IMR-90 (cell line): ENCODE results near the gene SYCN.

Source experiments
- CHD1 ChIP-seq: IDR thresholded peaks from 2 replicates; pipeline ENCODE4 v1.6.1; 2012; ENCODE audit warnings: low read depth, low read length, improper control_type of control experiment
- CTCF ChIP-seq: conservative IDR thresholded peaks from 2 replicates; pipeline ENCODE4 v1.5.1; 2012; ENCODE audit warnings: mild to moderate bottlenecking, low read depth, low read length, improper control_type of control experiment
- ELK1 ChIP-seq: fragments of 150-350 bp; IDR thresholded peaks from 2 replicates; pipeline ENCODE4 v1.6.1; 2016; ENCODE audit warnings: low read depth, mild to moderate bottlenecking, low read length, moderate library complexity, borderline replicate concordance
- FOS ChIP-seq: fragments of 150-350 bp; IDR thresholded peaks from 2 replicates; pipeline ENCODE4 v1.6.1; 2016; ENCODE audit warnings: low read depth, low read length
- MAFK ChIP-seq: IDR thresholded peaks from 2 replicates; pipeline ENCODE4 v1.6.1; 2012; ENCODE audit warnings: low read depth, low read length, improper control_type of control experiment
- MAZ ChIP-seq: IDR thresholded peaks from 2 replicates; pipeline ENCODE4 v1.6.1; 2012; ENCODE audit warnings: low read depth, mild to moderate bottlenecking, low read length, improper control_type of control experiment, moderate library complexity, borderline replicate concordance
- MXI1 ChIP-seq: IDR thresholded peaks from 2 replicates; pipeline ENCODE4 v1.6.1; 2012; ENCODE audit warnings: low read depth, mild to moderate bottlenecking, low read length, moderate library complexity, borderline replicate concordance
- NFE2L2 ChIP-seq: fragments of 150-350 bp; IDR thresholded peaks from 2 replicates; pipeline ENCODE4 v1.6.1; 2016; ENCODE audit warnings: low read depth, mild to moderate bottlenecking, low read length
- POLR2A ChIP-seq: IDR thresholded peaks from 2 replicates; pipeline ENCODE4 v1.6.1; 2012; ENCODE audit warnings: mild to moderate bottlenecking, low read depth, low read length
- RAD21 ChIP-seq: IDR thresholded peaks from 2 replicates; pipeline ENCODE4 v1.6.1; 2012; ENCODE audit warnings: low read length, improper control_type of control experiment
- RFX5 ChIP-seq: IDR thresholded peaks from 2 replicates; pipeline ENCODE4 v1.8.0; 2012; ENCODE audit warnings: low read depth, mild to moderate bottlenecking, low read length, moderate library complexity
- SMC3 ChIP-seq: fragments of 150-350 bp; IDR thresholded peaks from 2 replicates; pipeline ENCODE4 v1.6.1; 2016; ENCODE audit warnings: low read depth, mild to moderate bottlenecking, antibody characterized with exemption, low read length, moderate library complexity
- TF ChIP-seq, protein P1 (sequence below): fragments of 150-350 bp; IDR thresholded peaks from 2 replicates; pipeline ENCODE4 v1.6.1; 2017; ENCODE audit warnings: mild to moderate bottlenecking, antibody characterized with exemption, low read length, low read depth

DNA sequence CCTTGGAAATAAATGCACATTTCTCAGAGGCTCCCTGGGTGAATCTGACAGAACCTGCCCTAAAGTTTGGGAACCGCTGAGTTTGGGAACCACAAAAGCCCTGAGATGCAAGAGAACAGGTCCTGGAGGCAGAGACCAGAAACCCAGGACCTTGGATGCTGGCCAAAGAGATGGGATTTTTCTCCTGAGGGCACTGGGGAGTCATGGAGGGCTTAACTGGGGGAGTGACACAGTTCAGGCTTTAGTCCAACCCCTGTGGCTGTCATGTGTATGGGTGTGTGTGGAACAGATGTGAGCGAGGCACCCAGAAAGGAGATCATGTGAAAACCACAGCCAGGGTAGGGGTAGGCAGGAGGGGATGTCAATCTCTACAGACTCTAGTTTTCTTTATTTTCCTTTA, 11.2 kb downstream of the SYCN start:
- no peak for TF ChIP-seq POLR2A
- TF ChIP-seq CTCF: no peak
- TF ChIP-seq RFX5: no peak
- TF ChIP-seq FOS: no peak
- TF ChIP-seq, protein P1, sequence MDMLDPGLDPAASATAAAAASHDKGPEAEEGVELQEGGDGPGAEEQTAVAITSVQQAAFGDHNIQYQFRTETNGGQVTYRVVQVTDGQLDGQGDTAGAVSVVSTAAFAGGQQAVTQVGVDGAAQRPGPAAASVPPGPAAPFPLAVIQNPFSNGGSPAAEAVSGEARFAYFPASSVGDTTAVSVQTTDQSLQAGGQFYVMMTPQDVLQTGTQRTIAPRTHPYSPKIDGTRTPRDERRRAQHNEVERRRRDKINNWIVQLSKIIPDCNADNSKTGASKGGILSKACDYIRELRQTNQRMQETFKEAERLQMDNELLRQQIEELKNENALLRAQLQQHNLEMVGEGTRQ: no peak
- TF ChIP-seq MXI1: no peak
- TF ChIP-seq RAD21: no peak
- TF ChIP-seq NFE2L2: no peak
- no peak for TF ChIP-seq MAFK
- TF ChIP-seq SMC3: no peak
- no peak for TF ChIP-seq CHD1
- TF ChIP-seq ELK1: no peak
- no peak for TF ChIP-seq MAZ
